IPS DF 4.7 (cell line): Measurements from ENCODE around the gene CFAP61.
"Not testable (repeated sequence)": the region's sequence is repeated elsewhere in the genome, so short reads cannot be mapped to it uniquely, and the experiment has no call there.

Experiments used
- DNase-seq: peaks from one replicate; pipeline ENCODE4 v3.0.0-alpha.2; 2013; ENCODE audit warnings: low spot score; ENCODE audit errors: extremely low read depth

CFAP61 gene

GRCh38 chr20:20228351-20228750, 176.0 kb downstream of the CFAP61 start:
- DNase-seq, result no peak

GRCh38 chr20:20229595-20229994, 177.3 kb downstream of the CFAP61 start:
- DNase-seq, result no peak

- no peak for DNase-seq
Measured at GRCh38 chr20:20230741-20231140, 178.4 kb downstream of the CFAP61 start.

GRCh38 chr20:20231528-20232298, 179.4 kb downstream of the CFAP61 start:
- no peak for DNase-seq

- DNase-seq, result no peak
Measured at GRCh38 chr20:20233041-20233514, 180.7 kb downstream of the CFAP61 start.

- DNase-seq, result no peak
Measured at GRCh38 chr20:20235681-20236080, 183.3 kb downstream of the CFAP61 start.

- DNase-seq, result no peak
Measured at GRCh38 chr20:20237093-20237959, 185.0 kb downstream of the CFAP61 start.

- no peak for DNase-seq
Measured at GRCh38 chr20:20241976-20242375, 189.6 kb downstream of the CFAP61 start.

- DNase-seq, result not testable (repeated sequence)
Measured at GRCh38 chr20:20244384-20244783, 192.1 kb downstream of the CFAP61 start.

GRCh38 chr20:20246996-20247633, 194.8 kb downstream of the CFAP61 start:
- DNase-seq, result no peak

GRCh38 chr20:20248620-20249200, 196.4 kb downstream of the CFAP61 start:
- DNase-seq, result no peak

GRCh38 chr20:20251317-20251716, 199.0 kb downstream of the CFAP61 start:
- DNase-seq, result no peak

- no peak for DNase-seq
Measured at GRCh38 chr20:20251836-20252235, 199.5 kb downstream of the CFAP61 start.

- no peak for DNase-seq
Measured at GRCh38 chr20:20253039-20253743, 200.9 kb downstream of the CFAP61 start.

GRCh38 chr20:20253744-20254330, 201.5 kb downstream of the CFAP61 start:
- no peak for DNase-seq

- no peak for DNase-seq
Measured at GRCh38 chr20:20255099-20255498, 202.8 kb downstream of the CFAP61 start.

- DNase-seq, result no peak
Measured at GRCh38 chr20:20259533-20259932, 207.2 kb downstream of the CFAP61 start.

GRCh38 chr20:20261159-20261558, 208.8 kb downstream of the CFAP61 start:
- DNase-seq, result no peak

GRCh38 chr20:20265210-20265609, 212.9 kb downstream of the CFAP61 start:
- DNase-seq, result no peak

GRCh38 chr20:20266552-20266951, 214.2 kb downstream of the CFAP61 start:
- DNase-seq, result no peak
